H1 (cell line): ENCODE results near the gene MACROD2. TPM values are rescaled to one million over a fixed set of nuclear protein-coding genes. Genes with fewer than 3 reads are reported as not detected.

Source experiments
- CTCF ChIA-PET: fragments of 300-600 bp; sonication (Branson Sonifier 250); formaldehyde crosslinking; loops from one replicate; lab custom pipeline; 2021; ENCODE audit not compliant: partially characterized antibody; lab: Charles Lee
- POLR2A ChIA-PET: fragments of 300-600 bp; sonication (Branson Sonifier 250); formaldehyde crosslinking; loops from one replicate; lab custom pipeline; 2021; ENCODE audit warnings: inconsistent platforms; ENCODE audit not compliant: partially characterized antibody; lab: Charles Lee
- DNase-seq, 2 experiments: peaks; one replicate each; pipeline versions ENCODE4 v3.0.0 to v3.0.0-alpha.2; 2010 to 2022; ENCODE audit warnings: low spot score in 2 of 2, low read depth in 1 of 2, mixed read lengths in 1 of 2
- FAIRE-seq: peaks from 2 replicates; lab custom pipeline; 2011; peaks lifted over from hg19 to GRCh38; lab: Jason Lieb, UNC
- H2AFZ ChIP-seq: 2 replicates; pipeline ENCODE4 v1.8.1; 2012; ENCODE audit warnings: low read length, inconsistent platforms
- H2AK5ac ChIP-seq: 2 replicates; pipeline ENCODE4 v1.6.1; 2013; ENCODE audit warnings: low read depth, low read length
- H2BK120ac ChIP-seq: replicated peaks from 2 replicates; pipeline ENCODE3; 2013; ENCODE audit warnings: low read depth, low read length, inconsistent platforms
- H2BK12ac ChIP-seq: 2 replicates; pipeline ENCODE4 v1.6.1; 2013; ENCODE audit warnings: low read depth, low read length
- H2BK15ac ChIP-seq: 2 replicates; pipeline ENCODE4 v1.6.1; 2013; ENCODE audit warnings: low read length
- H2BK20ac ChIP-seq: 2 replicates; pipeline ENCODE4 v1.6.1; 2013; ENCODE audit warnings: low read length
- H2BK5ac ChIP-seq: 2 replicates; pipeline ENCODE4 v1.6.1; 2013; ENCODE audit warnings: low read depth, low read length
- H3K14ac ChIP-seq: 2 replicates; pipeline ENCODE4 v1.6.1; 2013; ENCODE audit warnings: inconsistent platforms; ENCODE audit not compliant: insufficient read length
- H3K18ac ChIP-seq: 2 replicates; pipeline ENCODE4 v1.6.1; 2013; ENCODE audit warnings: low read length; ENCODE audit errors: extremely low read depth
- H3K23ac ChIP-seq: 2 replicates; pipeline ENCODE4 v1.6.1; 2013; ENCODE audit warnings: inconsistent platforms; ENCODE audit not compliant: insufficient read length
- H3K23me2 ChIP-seq: 2 replicates; pipeline ENCODE4 v1.6.1; 2013; ENCODE audit warnings: low read depth, low read length
- H3K27ac ChIP-seq: 2 replicates; pipeline ENCODE4 v1.6.1; 2011; ENCODE audit warnings: low read depth, low read length, inconsistent platforms
- H3K27me3 ChIP-seq, 4 experiments: replicated peaks in 1 of 4; 1 replicate in 1 of 4; 2 replicates in 3 of 4; pipeline versions ENCODE4 v1.6.1 to v1.8.1; 2011 to 2013; ENCODE audit warnings: low read length in 3 of 4, mild to moderate bottlenecking in 3 of 4, inconsistent platforms in 2 of 4, mixed read lengths in 2 of 4, moderate library complexity in 1 of 4; ENCODE audit not compliant: control insufficient read depth in 3 of 4, insufficient read depth in 3 of 4; ENCODE audit errors: extremely low read depth in 1 of 4
- H3K36me3 ChIP-seq, 4 experiments: 2 replicates each; pipeline versions ENCODE4 v1.6.1 to v1.8.1; 2011 to 2013; ENCODE audit warnings: mild to moderate bottlenecking in 4 of 4, low read length in 3 of 4, moderate library complexity in 2 of 4, control low read depth in 1 of 4, inconsistent platforms in 1 of 4; ENCODE audit not compliant: insufficient read depth in 4 of 4, control insufficient read depth in 2 of 4
- H3K4ac ChIP-seq: replicated peaks from 2 replicates; pipeline ENCODE3; 2013; ENCODE audit warnings: low read length, low read depth, mixed read lengths, inconsistent platforms; ENCODE audit not compliant: insufficient read length
- H3K4me1 ChIP-seq, 4 experiments: replicated peaks in 1 of 4; 1 replicate in 1 of 4; 2 replicates in 3 of 4; pipeline versions ENCODE4 v1.6.1 to v1.8.1; 2011 to 2013; ENCODE audit warnings: low read length in 3 of 4, inconsistent platforms in 2 of 4, mixed read lengths in 1 of 4; ENCODE audit not compliant: insufficient read depth in 4 of 4, control insufficient read depth in 3 of 4
- H3K4me2 ChIP-seq, 2 experiments: 2 replicates each; pipeline versions ENCODE4 v1.6.1 to v1.8.1; 2011 to 2013; ENCODE audit warnings: low read depth in 2 of 2, low read length in 2 of 2, control low read depth in 1 of 2, inconsistent platforms in 1 of 2, mild to moderate bottlenecking in 1 of 2; ENCODE audit not compliant: insufficient read depth in 1 of 2
- H3K4me3 ChIP-seq, 4 experiments: fragments of 200-600, 300-600 bp in 1 of 4; sonication (generic), shearing (Covaris generic), sonication (Bioruptor Twin) in 1 of 4; 2 replicates each; pipeline versions ENCODE4 v1.5.1 to v1.8.1; 2011 to 2016; ENCODE audit warnings: low read length in 4 of 4, low read depth in 3 of 4, control low read depth in 2 of 4, inconsistent platforms in 2 of 4, mild to moderate bottlenecking in 2 of 4, mixed read lengths in 1 of 4, moderate library complexity in 1 of 4; ENCODE audit not compliant: insufficient read depth in 2 of 4; ENCODE audit errors: extremely low read depth in 1 of 4
- H3K56ac ChIP-seq: replicated peaks from 2 replicates; pipeline ENCODE3; 2013; ENCODE audit warnings: low read depth, mild to moderate bottlenecking, mixed read lengths, low read length, inconsistent platforms; ENCODE audit not compliant: insufficient read length
- H3K79me1 ChIP-seq: 2 replicates; pipeline ENCODE4 v1.6.1; 2013; ENCODE audit warnings: low read depth, low read length, control low read depth
- H3K79me2 ChIP-seq, 2 experiments: 2 replicates each; pipeline versions ENCODE4 v1.6.1 to v1.8.1; 2012 to 2013; ENCODE audit warnings: low read length in 2 of 2, mild to moderate bottlenecking in 2 of 2, inconsistent platforms in 1 of 2; ENCODE audit not compliant: insufficient read depth in 2 of 2, control insufficient read depth in 1 of 2
- H3K9ac ChIP-seq, 4 experiments: replicated peaks in 1 of 4; 1 replicate in 1 of 4; 2 replicates in 3 of 4; pipeline versions ENCODE4 v1.6.1 to v1.8.1; 2011 to 2013; ENCODE audit warnings: low read depth in 3 of 4, low read length in 3 of 4, control low read depth in 2 of 4, mild to moderate bottlenecking in 2 of 4, moderate library complexity in 2 of 4, inconsistent platforms in 1 of 4; ENCODE audit errors: extremely low read depth in 1 of 4
- H3K9me3 ChIP-seq, 2 experiments: 2 replicates each; pipeline versions ENCODE4 v1.6.1 to v1.8.1; 2012 to 2013; ENCODE audit warnings: mild to moderate bottlenecking in 2 of 2, moderate library complexity in 2 of 2, control low read depth in 1 of 2, inconsistent platforms in 1 of 2, low read depth in 1 of 2, low read length in 1 of 2, mixed read lengths in 1 of 2; ENCODE audit not compliant: insufficient read depth in 2 of 2
- H4K20me1 ChIP-seq, 2 experiments: replicated peaks in 1 of 2; 2 replicates each; pipeline versions ENCODE3 to v1.8.1; 2011 to 2013; ENCODE audit warnings: inconsistent platforms in 2 of 2, low read length in 2 of 2, mild to moderate bottlenecking in 1 of 2; ENCODE audit not compliant: insufficient read depth in 2 of 2, control insufficient read depth in 1 of 2
- H4K5ac ChIP-seq: 2 replicates; pipeline ENCODE4 v1.6.1; 2013; ENCODE audit warnings: low read length, low read depth, mixed read lengths, inconsistent platforms; ENCODE audit not compliant: insufficient read length
- H4K8ac ChIP-seq: 2 replicates; pipeline ENCODE4 v1.8.0; 2013; ENCODE audit warnings: mild to moderate bottlenecking, moderate library complexity, low read length, inconsistent platforms; ENCODE audit not compliant: insufficient read depth; ENCODE audit errors: extremely low read depth
- H4K91ac ChIP-seq: replicated peaks from 2 replicates; pipeline ENCODE3; 2013; ENCODE audit warnings: low read length, mixed read lengths, inconsistent platforms; ENCODE audit not compliant: insufficient read length
- CBX5 ChIP-seq: fragments of 300-800, 300-1000 bp; sonication (generic); IDR thresholded peaks from 2 replicates; pipeline ENCODE4 v1.7.1; 2016; ENCODE audit warnings: antibody characterized with exemption, low read length, low read depth
- CHD1 ChIP-seq: IDR thresholded peaks from 2 replicates; pipeline ENCODE4 v1.6.1; 2012; ENCODE audit warnings: low read depth, low read length, improper control_type of control experiment
- CTBP2 ChIP-seq: IDR thresholded peaks from 2 replicates; pipeline ENCODE4 v1.7.0; 2011; ENCODE audit warnings: borderline replicate concordance, mild to moderate bottlenecking, moderate library complexity, mixed read lengths, low read length; ENCODE audit not compliant: insufficient read depth, insufficient read length
- EP300 ChIP-seq, 2 experiments: IDR thresholded peaks; 1 replicate in 1 of 2; 2 replicates in 1 of 2; pipeline ENCODE4 v1.6.1; 2011 to 2012; ENCODE audit warnings: low read depth in 2 of 2, low read length in 2 of 2, mild to moderate bottlenecking in 2 of 2, borderline replicate concordance in 1 of 2, inconsistent platforms in 1 of 2, moderate library complexity in 1 of 2
- NANOG ChIP-seq: IDR thresholded peaks from 2 replicates; pipeline ENCODE4 v1.6.1; 2011; ENCODE audit warnings: low read length, low read depth, mild to moderate bottlenecking, inconsistent platforms; ENCODE audit not compliant: insufficient read depth, poor library complexity, severe bottlenecking
- PHF8 ChIP-seq: fragments of 200-600 bp; sonication (generic); conservative IDR thresholded peaks from 2 replicates; pipeline ENCODE4 v1.7.1; 2012; ENCODE audit warnings: low read depth, mild to moderate bottlenecking, inconsistent platforms, low read length, moderate library complexity
- RFX5 ChIP-seq: IDR thresholded peaks from 2 replicates; pipeline ENCODE4 v1.6.1; 2011; ENCODE audit warnings: low read depth, low read length, improper control_type of control experiment, borderline replicate concordance
- SIN3A ChIP-seq, 2 experiments: IDR thresholded peaks in 1 of 2; conservative IDR thresholded peaks in 1 of 2; 2 replicates each; pipeline ENCODE4 v1.6.1; 2011 to 2012; ENCODE audit warnings: low read length in 2 of 2, improper control_type of control experiment in 1 of 2, low read depth in 1 of 2, mild to moderate bottlenecking in 1 of 2
- SUZ12 ChIP-seq: fragments of 200-600 bp; sonication (generic); IDR thresholded peaks from 2 replicates; pipeline ENCODE4 v1.6.1; 2012; ENCODE audit warnings: mild to moderate bottlenecking, inconsistent platforms, low read length, moderate library complexity, mixed read lengths
- TBP ChIP-seq: IDR thresholded peaks from 2 replicates; pipeline ENCODE4 v1.6.1; 2011; ENCODE audit warnings: low read depth, low read length, improper control_type of control experiment
- ZNF274 ChIP-seq: IDR thresholded peaks from 2 replicates; pipeline ENCODE4 v1.7.0; 2012; ENCODE audit warnings: low read length, borderline replicate concordance; ENCODE audit errors: extremely low read depth
- WGBS, 2 experiments: shearing (Covaris generic) in 1 of 2; methylation state at CpG; one replicate each; pipeline versions ENCODE4 v1.1.6 to v1.1.7; 2013 to 2015; ENCODE audit warnings: low lambda C conversion rate in 2 of 2, mixed read lengths in 2 of 2, inconsistent platforms in 1 of 2, low coverage in 1 of 2, missing lambda C conversion rate in 1 of 2; ENCODE audit not compliant: insufficient replicate concordance in 2 of 2, insufficient coverage in 1 of 2, insufficient read length in 1 of 2; ENCODE audit errors: extremely low coverage in 1 of 2, missing lambda C conversion rate in 1 of 2; 5-methylcytosine and 5-hydroxymethylcytosine counted together
- polyA plus RNA-seq, 7 experiments: library from polyadenylated mRNA; depleted of rRNA in 3 of 7; stranded (reverse) in 5 of 7; unstranded in 2 of 7; fragments of >200 nt in 5 of 7; fragments of 200-250 nt in 2 of 7; gene quantifications; 1 replicate in 5 of 7; 2 replicates in 1 of 7; 4 replicates in 1 of 7; pipeline versions ENCODE4 v1.2.1 to v1.2.3, GENCODE V29; 2011 to 2013; ENCODE audit warnings: missing spikeins in 2 of 7, mixed read lengths in 2 of 7
- total RNA-seq: library from RNA; stranded (reverse); fragmentation: NEBNext Ultra II Directional; extraction: Animal tissue kit (Norgen Biotek cat#: 25700); gene quantifications from 2 replicates; pipeline ENCODE4 v1.2.1, GENCODE V29; 2021

MACROD2 gene
- total and polyA plus RNA-seq, 2 of the 8 experiments (the other 6 are each of a cell fraction or from before 2014, with no cell fraction given), result 0.70 to 3.9 TPM

- ChIA-PET POLR2A (no interaction called here), CTCF (no interaction called here)
- FAIRE-seq, result no peak
- TF ChIP-seq EP300 (IDR thresholded peaks at IDR 0.05; ENCODE audit: borderline replicate concordance in 1 of 2, low read depth in 2 of 2, low read length in 2 of 2), result no peak
- TF ChIP-seq CBX5, result no peak
- no peak for TF ChIP-seq RFX5
- no peak for TF ChIP-seq SUZ12
- TF ChIP-seq SIN3A (conservative IDR thresholded peaks at IDR 0.05 in 1 of 2, IDR thresholded peaks at IDR 0.05 in 1 of 2; ENCODE audit: low read depth in 1 of 2, low read length in 2 of 2), result no peak
- TF ChIP-seq PHF8, result no peak
- no peak for TF ChIP-seq TBP
- no peak for TF ChIP-seq CHD1
- TF ChIP-seq ZNF274, result no peak
- TF ChIP-seq CTBP2, result no peak
- TF ChIP-seq NANOG, result no peak
- Histone ChIP-seq H3K4me1 (no peaks in the 10 kb centered on the region; a peak in 2 of 7 replicates), H3K18ac (no peak overlapping the region), H2AFZ (no peak overlapping the region), H3K23ac (no peak overlapping the region), H4K20me1 (no peaks in the 10 kb centered on the region), H2BK120ac (no peak overlapping the region), H3K36me3 (no peaks in the 10 kb centered on the region), H3K4ac (no peak overlapping the region), H2BK15ac (no peak overlapping the region), H2BK20ac (no peak overlapping the region), H3K79me2 (no peaks in the 10 kb centered on the region), H3K27me3 (no peaks in the 10 kb centered on the region), H2BK12ac (no peak overlapping the region), H3K27ac (no peak overlapping the region), H3K23me2 (no peaks in the 10 kb centered on the region), H4K5ac (no peak overlapping the region), H3K9ac (no peak overlapping the region), H2BK5ac (no peak overlapping the region), H4K91ac (no peak overlapping the region), H3K79me1 (no peaks in the 10 kb centered on the region), H3K56ac (no peak overlapping the region), H4K8ac (no peak overlapping the region), H3K4me2 (no peak overlapping the region), H2AK5ac (no peak overlapping the region), H3K4me3 (no peak overlapping the region), H3K14ac (no peak overlapping the region), H3K9me3 (no peaks in the 10 kb centered on the region)
- DNase-seq, result no peak
- 87% methylated on average over 2 of the region's 2 CpGs; no CpG with 5 or more reads in 1 of the 2 experiments for WGBS, 2 experiments
Measured at GRCh38 chr20:14688005-14688404, 692.7 kb downstream of the MACROD2 start.
